ENCODE measurements around the gene DTD2.

DNA sequence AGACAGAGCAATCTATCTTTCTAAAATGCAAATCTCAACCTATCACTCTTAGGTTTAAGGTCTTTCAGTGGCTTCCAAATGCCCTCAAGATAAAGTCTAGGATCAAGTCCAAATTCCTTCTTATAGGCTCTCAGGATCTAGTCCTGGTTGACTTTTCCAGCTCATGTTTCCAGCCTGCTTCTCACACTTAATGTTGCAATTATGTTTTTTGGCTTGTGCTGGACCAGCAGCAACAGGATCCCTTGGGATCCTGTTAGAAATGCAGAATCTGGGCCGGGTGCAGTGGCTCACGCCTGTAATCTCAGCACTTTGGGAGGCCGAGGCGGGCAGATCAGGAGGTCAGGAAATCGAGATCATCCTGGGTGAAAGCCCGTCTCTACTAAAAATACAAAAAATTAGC lies 19.9 kb upstream of the DTD2 start:
- no peak for TF ChIP-seq EZH2 (IDR thresholded peaks at IDR 0.05; ENCODE audit: borderline replicate concordance, low read depth, low read length, poor library complexity, severe bottlenecking)
- TF ChIP-seq, protein P1, sequence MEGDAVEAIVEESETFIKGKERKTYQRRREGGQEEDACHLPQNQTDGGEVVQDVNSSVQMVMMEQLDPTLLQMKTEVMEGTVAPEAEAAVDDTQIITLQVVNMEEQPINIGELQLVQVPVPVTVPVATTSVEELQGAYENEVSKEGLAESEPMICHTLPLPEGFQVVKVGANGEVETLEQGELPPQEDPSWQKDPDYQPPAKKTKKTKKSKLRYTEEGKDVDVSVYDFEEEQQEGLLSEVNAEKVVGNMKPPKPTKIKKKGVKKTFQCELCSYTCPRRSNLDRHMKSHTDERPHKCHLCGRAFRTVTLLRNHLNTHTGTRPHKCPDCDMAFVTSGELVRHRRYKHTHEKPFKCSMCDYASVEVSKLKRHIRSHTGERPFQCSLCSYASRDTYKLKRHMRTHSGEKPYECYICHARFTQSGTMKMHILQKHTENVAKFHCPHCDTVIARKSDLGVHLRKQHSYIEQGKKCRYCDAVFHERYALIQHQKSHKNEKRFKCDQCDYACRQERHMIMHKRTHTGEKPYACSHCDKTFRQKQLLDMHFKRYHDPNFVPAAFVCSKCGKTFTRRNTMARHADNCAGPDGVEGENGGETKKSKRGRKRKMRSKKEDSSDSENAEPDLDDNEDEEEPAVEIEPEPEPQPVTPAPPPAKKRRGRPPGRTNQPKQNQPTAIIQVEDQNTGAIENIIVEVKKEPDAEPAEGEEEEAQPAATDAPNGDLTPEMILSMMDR (conservative IDR thresholded peaks at IDR 0.05; ENCODE audit: low read depth, low read length), result no peak

Measured in A673 (cell line).